H9 (cell line): ENCODE results near the gene STAC2. TPM values are rescaled to one million over a fixed set of nuclear protein-coding genes. Genes with fewer than 3 reads are reported as not detected.

Experiments used
- DNase-seq: peaks from one replicate; pipeline ENCODE4 v3.0.0-alpha.2; 2017
- H2AFZ ChIP-seq: one replicate; pipeline ENCODE4 v1.6.1; 2013; ENCODE audit warnings: mild to moderate bottlenecking, low read length, control low read depth, moderate library complexity
- H2AK5ac ChIP-seq: 2 replicates; pipeline ENCODE4 v1.6.1; 2013; ENCODE audit warnings: low read length, control low read depth, mixed read lengths; ENCODE audit not compliant: insufficient read length
- H2BK120ac ChIP-seq: one replicate; pipeline ENCODE4 v1.6.1; 2013; ENCODE audit warnings: low read depth, mild to moderate bottlenecking, low read length, control low read depth, inconsistent platforms; ENCODE audit not compliant: poor library complexity, severe bottlenecking
- H2BK12ac ChIP-seq: 2 replicates; pipeline ENCODE4 v1.6.1; 2013; ENCODE audit warnings: low read length, control low read depth, mixed read lengths, low read depth; ENCODE audit not compliant: insufficient read length
- H2BK15ac ChIP-seq: 2 replicates; pipeline ENCODE4 v1.6.1; 2013; ENCODE audit warnings: low read depth, low read length, control low read depth
- H2BK20ac ChIP-seq: one replicate; pipeline ENCODE4 v1.6.1; 2013; ENCODE audit warnings: low read depth, mild to moderate bottlenecking, low read length, control low read depth, inconsistent platforms; ENCODE audit not compliant: poor library complexity, severe bottlenecking
- H2BK5ac ChIP-seq: 2 replicates; pipeline ENCODE4 v1.6.1; 2013; ENCODE audit warnings: low read length, control low read depth, mixed read lengths; ENCODE audit not compliant: insufficient read length
- H3K14ac ChIP-seq: 2 replicates; pipeline ENCODE4 v1.6.1; 2013; ENCODE audit warnings: low read length, control low read depth; ENCODE audit not compliant: insufficient read depth
- H3K18ac ChIP-seq: 2 replicates; pipeline ENCODE4 v1.6.1; 2013; ENCODE audit warnings: low read depth, mild to moderate bottlenecking, mixed read lengths, low read length, control low read depth; ENCODE audit not compliant: insufficient read length
- H3K23ac ChIP-seq: 2 replicates; pipeline ENCODE4 v1.6.1; 2013; ENCODE audit warnings: low read length, control low read depth, mixed read lengths, low read depth; ENCODE audit not compliant: insufficient read length
- H3K23me2 ChIP-seq: 2 replicates; pipeline ENCODE4 v1.6.1; 2013; ENCODE audit warnings: low read depth, mild to moderate bottlenecking, mixed read lengths, low read length, control low read depth; ENCODE audit not compliant: insufficient read length, poor library complexity, severe bottlenecking
- H3K27ac ChIP-seq: 2 replicates; pipeline ENCODE4 v1.5.1; 2013; ENCODE audit warnings: low read length, control low read depth, mixed read lengths, low read depth; ENCODE audit not compliant: insufficient read length
- H3K27me3 ChIP-seq: 2 replicates; pipeline ENCODE4 v1.6.1; 2013; ENCODE audit warnings: low read length, control low read depth, inconsistent platforms; ENCODE audit not compliant: insufficient read depth
- H3K4ac ChIP-seq: 2 replicates; pipeline ENCODE4 v1.6.1; 2013; ENCODE audit warnings: low read depth, mild to moderate bottlenecking, control low read depth, inconsistent platforms, low read length, moderate library complexity
- H3K4me1 ChIP-seq: 2 replicates; pipeline ENCODE4 v1.6.1; 2013; ENCODE audit warnings: low read length, control low read depth, inconsistent platforms; ENCODE audit not compliant: insufficient read depth
- H3K4me2 ChIP-seq: 2 replicates; pipeline ENCODE4 v1.6.1; 2013; ENCODE audit warnings: low read length, control low read depth, mixed read lengths; ENCODE audit not compliant: insufficient read length, insufficient read depth
- H3K56ac ChIP-seq: 2 replicates; pipeline ENCODE4 v1.6.1; 2013; ENCODE audit warnings: low read depth, mild to moderate bottlenecking, mixed read lengths, low read length, control low read depth; ENCODE audit not compliant: insufficient read length
- H3K79me1 ChIP-seq: 2 replicates; pipeline ENCODE4 v1.6.1; 2013; ENCODE audit warnings: low read depth, mild to moderate bottlenecking, moderate library complexity, low read length, control low read depth, inconsistent platforms; ENCODE audit not compliant: insufficient read depth, poor library complexity, severe bottlenecking
- H3K79me2 ChIP-seq: 2 replicates; pipeline ENCODE4 v1.6.1; 2013; ENCODE audit warnings: low read length, control low read depth, inconsistent platforms; ENCODE audit not compliant: insufficient read depth
- H3K9ac ChIP-seq: 2 replicates; pipeline ENCODE4 v1.6.1; 2013; ENCODE audit warnings: low read length, control low read depth, mixed read lengths; ENCODE audit not compliant: insufficient read length; ENCODE audit errors: extremely low read depth
- H3K9me3 ChIP-seq: one replicate; pipeline ENCODE4 v1.6.1; 2013; ENCODE audit warnings: low read depth, low read length, inconsistent platforms; ENCODE audit not compliant: control insufficient read depth
- H3T11ph ChIP-seq: one replicate; pipeline ENCODE4 v1.6.1; 2013; ENCODE audit warnings: mild to moderate bottlenecking, low read length, control low read depth, inconsistent platforms
- H4K20me1 ChIP-seq: one replicate; pipeline ENCODE4 v1.6.1; 2013; ENCODE audit not compliant: control insufficient read depth, insufficient read length, insufficient read depth
- H4K5ac ChIP-seq: 2 replicates; pipeline ENCODE4 v1.6.1; 2013; ENCODE audit warnings: low read depth, mild to moderate bottlenecking, mixed read lengths, low read length, control low read depth; ENCODE audit not compliant: insufficient read length
- H4K8ac ChIP-seq: replicated peaks from 2 replicates; pipeline ENCODE4 v1.6.1; 2013; ENCODE audit warnings: low read length, control low read depth, mixed read lengths, low read depth; ENCODE audit not compliant: insufficient read length
- H4K91ac ChIP-seq: 2 replicates; pipeline ENCODE4 v1.6.1; 2013; ENCODE audit warnings: low read depth, mild to moderate bottlenecking, moderate library complexity, mixed read lengths, low read length, control low read depth; ENCODE audit not compliant: insufficient read length
- H3K27ac Mint-ChIP-seq, 3 experiments: 2 replicates in 2 of 3; 3 replicates in 1 of 3; pipeline ENCODE4 v1.8.0; 2020 to 2021; ENCODE audit warnings: mixed read lengths in 3 of 3, mild to moderate bottlenecking in 1 of 3, moderate library complexity in 1 of 3
- H3K27me3 Mint-ChIP-seq: 2 replicates; pipeline ENCODE4 v1.8.0; 2021; ENCODE audit warnings: low read depth, mild to moderate bottlenecking, moderate library complexity, mixed read lengths
- H3K36me3 Mint-ChIP-seq, 3 experiments: 2 replicates in 2 of 3; 3 replicates in 1 of 3; pipeline ENCODE4 v1.8.0; 2020 to 2021; ENCODE audit warnings: low read depth in 3 of 3, mixed read lengths in 3 of 3; ENCODE audit not compliant: insufficient read depth in 1 of 3
- H3K4me1 Mint-ChIP-seq, 2 experiments: 2 replicates each; pipeline ENCODE4 v1.8.0; 2020; ENCODE audit warnings: mixed read lengths in 2 of 2
- H3K4me3 Mint-ChIP-seq, 2 experiments: 2 replicates in 1 of 2; 3 replicates in 1 of 2; pipeline ENCODE4 v1.8.0; 2020 to 2021; ENCODE audit warnings: mild to moderate bottlenecking in 2 of 2, mixed read lengths in 2 of 2, moderate library complexity in 1 of 2
- H3K9me3 Mint-ChIP-seq, 2 experiments: 2 replicates in 1 of 2; 3 replicates in 1 of 2; pipeline ENCODE4 v1.8.0; 2020; ENCODE audit warnings: mild to moderate bottlenecking in 2 of 2, mixed read lengths in 2 of 2, moderate library complexity in 1 of 2
- WGBS: extraction: QIAGEN DNeasy Blood & Tissue Kit; methylation state at CpG from one replicate; pipeline ENCODE4 v1.1.7; 2013; ENCODE audit warnings: missing lambda C conversion rate, low lambda C conversion rate, mixed read lengths; ENCODE audit not compliant: insufficient read length; ENCODE audit errors: extremely low coverage; 5-methylcytosine and 5-hydroxymethylcytosine counted together
- total RNA-seq: library from RNA; stranded (reverse); gene quantifications from 2 replicates; pipeline ENCODE4 v1.2.1, GENCODE V29; 2021
- TF ChIP-seq, protein P1 (sequence below): fragments of 200-600 bp; sonication (generic); conservative IDR thresholded peaks from 3 replicates; pipeline ENCODE4 v1.8.0; 2021; ENCODE audit warnings: antibody characterized with exemption, mild to moderate bottlenecking

Gene STAC2
- total RNA-seq, 1 experiment from 2014 or later: 2.5 TPM

DNA sequence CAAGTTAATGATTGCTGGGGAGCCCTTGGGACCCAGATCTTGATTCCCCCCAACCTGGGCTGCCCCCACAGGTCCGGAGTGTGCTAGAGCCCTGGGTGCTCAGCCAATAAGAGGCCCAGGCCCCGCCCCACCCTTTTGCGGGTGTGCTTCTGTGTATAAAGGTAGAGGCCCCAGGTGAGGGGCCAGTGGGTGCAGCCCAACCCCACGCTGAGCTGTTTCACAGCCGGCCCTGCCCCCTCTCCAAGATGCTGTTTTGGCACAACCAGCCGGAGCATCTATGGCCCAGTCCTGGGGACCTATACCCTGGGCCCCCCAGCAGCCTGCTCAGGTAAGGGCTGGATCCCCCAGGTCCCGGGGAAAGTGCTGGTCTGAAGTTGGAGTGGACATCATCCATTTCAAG, 11.8 kb upstream of the STAC2 start:
- no CpG with 5 or more reads among the region's 7 CpGs for WGBS
- H3K4me1 ChIP-seq: no peaks in the 10 kb centered on the region
- H4K5ac ChIP-seq: no peak overlapping the region
- no peak overlapping the region for H2BK20ac ChIP-seq
- H3K79me2 ChIP-seq: no peaks in the 10 kb centered on the region
- Mint-ChIP-seq H3K36me3 (no peaks in the 10 kb centered on the region), H3K4me3 (no peak overlapping the region), H3K9me3 (no peaks in the 10 kb centered on the region), H3K27ac (no peak overlapping the region), H3K27me3 (no peaks in the 10 kb centered on the region; the same call in 1 of the 2 replicates), H3K4me1 (peaks cover 11 to 20% of the 10 kb centered on the region in 2 experiments)
- no peaks in the 10 kb centered on the region for H4K20me1 ChIP-seq
- no peak overlapping the region for H3T11ph ChIP-seq
- H2BK120ac ChIP-seq: no peak overlapping the region
- no peaks in the 10 kb centered on the region for H3K79me1 ChIP-seq
- H2BK12ac ChIP-seq: no peak overlapping the region
- H3K4ac ChIP-seq: no peak overlapping the region
- H2AK5ac ChIP-seq: no peak overlapping the region
- no peak overlapping the region for H3K14ac ChIP-seq
- no peak overlapping the region for H2BK15ac ChIP-seq
- no peak overlapping the region for H3K18ac ChIP-seq
- no peak overlapping the region for H4K8ac ChIP-seq
- TF ChIP-seq, protein P1, sequence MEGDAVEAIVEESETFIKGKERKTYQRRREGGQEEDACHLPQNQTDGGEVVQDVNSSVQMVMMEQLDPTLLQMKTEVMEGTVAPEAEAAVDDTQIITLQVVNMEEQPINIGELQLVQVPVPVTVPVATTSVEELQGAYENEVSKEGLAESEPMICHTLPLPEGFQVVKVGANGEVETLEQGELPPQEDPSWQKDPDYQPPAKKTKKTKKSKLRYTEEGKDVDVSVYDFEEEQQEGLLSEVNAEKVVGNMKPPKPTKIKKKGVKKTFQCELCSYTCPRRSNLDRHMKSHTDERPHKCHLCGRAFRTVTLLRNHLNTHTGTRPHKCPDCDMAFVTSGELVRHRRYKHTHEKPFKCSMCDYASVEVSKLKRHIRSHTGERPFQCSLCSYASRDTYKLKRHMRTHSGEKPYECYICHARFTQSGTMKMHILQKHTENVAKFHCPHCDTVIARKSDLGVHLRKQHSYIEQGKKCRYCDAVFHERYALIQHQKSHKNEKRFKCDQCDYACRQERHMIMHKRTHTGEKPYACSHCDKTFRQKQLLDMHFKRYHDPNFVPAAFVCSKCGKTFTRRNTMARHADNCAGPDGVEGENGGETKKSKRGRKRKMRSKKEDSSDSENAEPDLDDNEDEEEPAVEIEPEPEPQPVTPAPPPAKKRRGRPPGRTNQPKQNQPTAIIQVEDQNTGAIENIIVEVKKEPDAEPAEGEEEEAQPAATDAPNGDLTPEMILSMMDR: no peak
- H3K9ac ChIP-seq: no peak overlapping the region
- no peak for DNase-seq
- no peak overlapping the region for H3K27ac ChIP-seq
- H3K9me3 ChIP-seq: no peaks in the 10 kb centered on the region
- H3K27me3 ChIP-seq: 0 out of 2 replicates have a peak, but pooled peaks cover 2% of the 10 kb centered on the region
- no peak overlapping the region for H2AFZ ChIP-seq
- H3K23me2 ChIP-seq: no peaks in the 10 kb centered on the region
- H4K91ac ChIP-seq: no peak overlapping the region
- no peak overlapping the region for H3K56ac ChIP-seq
- H3K4me2 ChIP-seq: no peak overlapping the region
- no peak overlapping the region for H3K23ac ChIP-seq
- no peak overlapping the region for H2BK5ac ChIP-seq
